Breast epithelium (tissue), 3 donors: ENCODE data around the gene POLR2J3.
"Not testable (repeated sequence)": the region's sequence is repeated elsewhere in the genome, so short reads cannot be mapped to it uniquely, and the experiment has no call there.

Source experiments
- POLR2A ChIP-seq: fragments of 450-650 bp; IDR thresholded peaks from one replicate; pipeline ENCODE4 v1.6.1; 2016; ENCODE audit warnings: antibody characterized with exemption, mild to moderate bottlenecking, moderate library complexity
- POLR2AphosphoS5 ChIP-seq, 3 donors: sonication (generic); formaldehyde crosslinking; IDR thresholded peaks; one replicate each; pipeline ENCODE4 v1.6.1; 2017; ENCODE audit warnings: antibody characterized with exemption in 3 of 3
- TF ChIP-seq, protein P1 (sequence below), 3 donors: fragments of 450-650 bp; IDR thresholded peaks; one replicate each; pipeline ENCODE4 v1.5.1; 2016 to 2017; ENCODE audit warnings: antibody characterized with exemption in 3 of 3, mild to moderate bottlenecking in 3 of 3, moderate library complexity in 3 of 3

DNA sequence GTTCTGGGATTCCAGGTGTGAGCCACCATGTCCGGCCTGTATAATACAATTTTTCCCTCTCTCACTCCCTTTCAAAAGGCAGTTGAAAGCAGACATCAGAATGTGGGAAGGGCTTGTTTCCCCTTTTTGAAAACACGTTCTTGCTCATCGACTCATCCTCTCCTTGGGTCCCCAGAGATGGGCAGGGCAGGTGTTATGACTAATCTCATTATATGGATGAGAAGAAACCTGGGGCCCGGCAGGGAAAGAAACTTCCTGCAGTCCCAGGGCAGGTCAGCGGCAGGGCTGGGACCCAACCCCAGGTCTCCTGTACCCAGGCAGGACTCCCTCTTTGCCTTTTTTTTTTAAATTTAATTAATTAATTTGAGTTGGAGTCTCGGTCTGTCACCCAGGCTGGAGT, 26.0 kb downstream of the POLR2J3 start:
- TF ChIP-seq, protein P1, sequence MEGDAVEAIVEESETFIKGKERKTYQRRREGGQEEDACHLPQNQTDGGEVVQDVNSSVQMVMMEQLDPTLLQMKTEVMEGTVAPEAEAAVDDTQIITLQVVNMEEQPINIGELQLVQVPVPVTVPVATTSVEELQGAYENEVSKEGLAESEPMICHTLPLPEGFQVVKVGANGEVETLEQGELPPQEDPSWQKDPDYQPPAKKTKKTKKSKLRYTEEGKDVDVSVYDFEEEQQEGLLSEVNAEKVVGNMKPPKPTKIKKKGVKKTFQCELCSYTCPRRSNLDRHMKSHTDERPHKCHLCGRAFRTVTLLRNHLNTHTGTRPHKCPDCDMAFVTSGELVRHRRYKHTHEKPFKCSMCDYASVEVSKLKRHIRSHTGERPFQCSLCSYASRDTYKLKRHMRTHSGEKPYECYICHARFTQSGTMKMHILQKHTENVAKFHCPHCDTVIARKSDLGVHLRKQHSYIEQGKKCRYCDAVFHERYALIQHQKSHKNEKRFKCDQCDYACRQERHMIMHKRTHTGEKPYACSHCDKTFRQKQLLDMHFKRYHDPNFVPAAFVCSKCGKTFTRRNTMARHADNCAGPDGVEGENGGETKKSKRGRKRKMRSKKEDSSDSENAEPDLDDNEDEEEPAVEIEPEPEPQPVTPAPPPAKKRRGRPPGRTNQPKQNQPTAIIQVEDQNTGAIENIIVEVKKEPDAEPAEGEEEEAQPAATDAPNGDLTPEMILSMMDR (IDR thresholded peaks at IDR 0.05) = not testable (repeated sequence)
- not testable (repeated sequence) for TF ChIP-seq POLR2A; POLR2AphosphoS5 (IDR thresholded peaks at IDR 0.05)
